SW480 (cell line): ENCODE results near the gene KCNQ5.

Experiments
- DNase-seq: peaks from one replicate; pipeline ENCODE4 v3.0.0-alpha.2; 2016; ENCODE audit warnings: low spot score

KCNQ5 gene

GRCh38 chr6:72798196-72798595 lies 176.3 kb downstream of the KCNQ5 start:
- no peak for DNase-seq

- no peak for DNase-seq
Measured at GRCh38 chr6:72809746-72810379, 188.0 kb downstream of the KCNQ5 start.

- DNase-seq = no peak
Measured at GRCh38 chr6:72810571-72811280, 188.9 kb downstream of the KCNQ5 start.

- DNase-seq = no peak
Measured at GRCh38 chr6:72811971-72812421, 190.1 kb downstream of the KCNQ5 start.

- no peak for DNase-seq
Measured at GRCh38 chr6:72813807-72814596, 192.1 kb downstream of the KCNQ5 start.

- no peak for DNase-seq
Measured at GRCh38 chr6:72816022-72816421, 194.2 kb downstream of the KCNQ5 start.

- no peak for DNase-seq
Measured at GRCh38 chr6:72817208-72817607, 195.3 kb downstream of the KCNQ5 start.

- no peak for DNase-seq
Measured at GRCh38 chr6:72819609-72820008, 197.7 kb downstream of the KCNQ5 start.

GRCh38 chr6:72820153-72820552 lies 198.3 kb downstream of the KCNQ5 start:
- no peak for DNase-seq

- no peak for DNase-seq
Measured at GRCh38 chr6:72820906-72821305, 199.0 kb downstream of the KCNQ5 start.

- DNase-seq = no peak
Measured at GRCh38 chr6:72822023-72822422, 200.2 kb downstream of the KCNQ5 start.

- no peak for DNase-seq
Measured at GRCh38 chr6:72822691-72823090, 200.8 kb downstream of the KCNQ5 start.

- peak; percentile 6 for DNase-seq
Measured at GRCh38 chr6:72824833-72825232, 203.0 kb downstream of the KCNQ5 start.

GRCh38 chr6:72825315-72825911 lies 203.5 kb downstream of the KCNQ5 start:
- no peak for DNase-seq

GRCh38 chr6:72826037-72826436 lies 204.2 kb downstream of the KCNQ5 start:
- DNase-seq = no peak

GRCh38 chr6:72826744-72827438 lies 205.0 kb downstream of the KCNQ5 start:
- DNase-seq = no peak

- no peak for DNase-seq
Measured at GRCh38 chr6:72828904-72829303, 207.0 kb downstream of the KCNQ5 start.

GRCh38 chr6:72832271-72832670 lies 210.4 kb downstream of the KCNQ5 start:
- no peak for DNase-seq

GRCh38 chr6:72835749-72836148 lies 213.9 kb downstream of the KCNQ5 start:
- DNase-seq = no peak

GRCh38 chr6:72836971-72837370 lies 215.1 kb downstream of the KCNQ5 start:
- no peak for DNase-seq

GRCh38 chr6:72841195-72841594 lies 219.3 kb downstream of the KCNQ5 start:
- DNase-seq = no peak

- no peak for DNase-seq
Measured at GRCh38 chr6:72842140-72842539, 220.3 kb downstream of the KCNQ5 start.
